SU-DHL-6 (cell line): ENCODE measurements around the gene ABCC2.

Experiments
- H2AFZ ChIP-seq: fragments of 200-600 bp; sonication (generic); 2 replicates; pipeline ENCODE4 v1.6.1; 2014; ENCODE audit warnings: low read depth, mild to moderate bottlenecking, moderate library complexity, mixed read lengths, antibody characterized with exemption, low read length; ENCODE audit not compliant: severe bottlenecking
- H3F3A ChIP-seq: fragments of 200-600 bp; shearing (Covaris generic); 2 replicates; pipeline ENCODE4 v1.6.0; 2016; ENCODE audit warnings: antibody characterized with exemption, mild to moderate bottlenecking; ENCODE audit not compliant: insufficient read depth
- H3K27ac ChIP-seq: fragments of 200-600 bp; sonication (generic); 2 replicates; pipeline ENCODE4 v1.5.1; 2016; ENCODE audit warnings: low read depth, mild to moderate bottlenecking, low read length, moderate library complexity, mixed read lengths
- H3K27me3 ChIP-seq: fragments of 200-600 bp; sonication (generic), shearing (Covaris generic); 2 replicates; pipeline ENCODE4 v1.6.0; 2014; ENCODE audit warnings: mild to moderate bottlenecking, low read length
- H3K36me3 ChIP-seq: fragments of 200-600 bp; sonication (generic); 2 replicates; pipeline ENCODE4 v1.6.1; 2014; ENCODE audit warnings: mild to moderate bottlenecking, low read length, mixed read lengths
- H3K4me2 ChIP-seq: fragments of 300-600, 200-600 bp; shearing (Covaris generic), sonication (generic); 2 replicates; pipeline ENCODE4 v1.6.0; 2014; ENCODE audit warnings: low read length, low read depth, mild to moderate bottlenecking; ENCODE audit not compliant: poor library complexity, severe bottlenecking
- H3K4me3 ChIP-seq: fragments of 200-600 bp; sonication (generic); 2 replicates; pipeline ENCODE4 v1.5.1; 2014; ENCODE audit warnings: antibody characterized with exemption, low read length, mild to moderate bottlenecking, mixed read lengths; ENCODE audit not compliant: insufficient read depth, poor library complexity, severe bottlenecking
- H3K79me2 ChIP-seq: fragments of 200-600 bp; sonication (generic); 2 replicates; pipeline ENCODE4 v1.6.1; 2014; ENCODE audit warnings: mild to moderate bottlenecking, low read length, moderate library complexity; ENCODE audit not compliant: insufficient read depth
- H3K9ac ChIP-seq: fragments of 200-600 bp; sonication (generic); 2 replicates; pipeline ENCODE4 v1.7.0; 2014; ENCODE audit warnings: mild to moderate bottlenecking, low read length
- H3K9me2 ChIP-seq: fragments of 200-600 bp; sonication (generic); replicated peaks from 2 replicates; pipeline ENCODE4 v1.6.1; 2014; ENCODE audit warnings: low read length; ENCODE audit not compliant: insufficient read depth
- H3K9me3 ChIP-seq: fragments of 200-600 bp; sonication (generic); 2 replicates; pipeline ENCODE4 v1.6.1; 2014; ENCODE audit warnings: low read length, mixed read lengths; ENCODE audit not compliant: insufficient read depth
- H4K20me1 ChIP-seq: fragments of 200-600 bp; sonication (generic); 2 replicates; pipeline ENCODE4 v1.6.1; 2014; ENCODE audit warnings: low read depth, mild to moderate bottlenecking, antibody characterized with exemption, low read length, moderate library complexity, mixed read lengths
- CTCF ChIP-seq: fragments of 200-600 bp; sonication (generic); IDR thresholded peaks from one replicate; pipeline ENCODE4 v1.5.1; 2017; ENCODE audit warnings: antibody characterized with exemption, mild to moderate bottlenecking, low read length, moderate library complexity; ENCODE audit not compliant: insufficient read depth, poor library complexity, severe bottlenecking
- EZH2phosphoT487 ChIP-seq: fragments of 200-600 bp; sonication (generic), shearing (Covaris generic); conservative IDR thresholded peaks from 2 replicates; pipeline ENCODE4 v1.6.1; 2018; ENCODE audit warnings: mild to moderate bottlenecking, antibody characterized with exemption, low read length, moderate library complexity, mixed read lengths

ABCC2 gene

GRCh38 chr10:99784016-99784726, 1.7 kb downstream of the ABCC2 start:
- no peak overlapping the region for H3K4me2 ChIP-seq
- TF ChIP-seq CTCF, result no peak
- TF ChIP-seq EZH2phosphoT487, result no peak
- no peak overlapping the region for H3K9ac ChIP-seq
- no peaks in the 10 kb centered on the region for H4K20me1 ChIP-seq
- no peak overlapping the region for H2AFZ ChIP-seq
- H3K27me3 ChIP-seq, result no peaks in the 10 kb centered on the region
- no peaks in the 10 kb centered on the region for H3K9me3 ChIP-seq
- no peaks in the 10 kb centered on the region for H3K79me2 ChIP-seq
- H3K9me2 ChIP-seq, result no peaks in the 10 kb centered on the region
- H3K4me3 ChIP-seq, result no peak overlapping the region
- H3F3A ChIP-seq, result no peaks in the 10 kb centered on the region
- no peaks in the 10 kb centered on the region for H3K36me3 ChIP-seq
- H3K27ac ChIP-seq, result no peak overlapping the region

GRCh38 chr10:99784727-99785441, 2.4 kb downstream of the ABCC2 start:
- H3F3A ChIP-seq, result no peaks in the 10 kb centered on the region
- TF ChIP-seq EZH2phosphoT487, result no peak
- no peaks in the 10 kb centered on the region for H3K36me3 ChIP-seq
- H2AFZ ChIP-seq, result no peak overlapping the region
- H3K4me3 ChIP-seq, result no peak overlapping the region
- no peak overlapping the region for H3K4me2 ChIP-seq
- H3K9ac ChIP-seq, result no peak overlapping the region
- no peaks in the 10 kb centered on the region for H3K9me3 ChIP-seq
- H3K79me2 ChIP-seq, result no peaks in the 10 kb centered on the region
- H3K9me2 ChIP-seq, result no peaks in the 10 kb centered on the region
- H3K27ac ChIP-seq, result no peak overlapping the region
- H3K27me3 ChIP-seq, result no peaks in the 10 kb centered on the region
- no peaks in the 10 kb centered on the region for H4K20me1 ChIP-seq

- Histone ChIP-seq H3K27ac (no peak overlapping the region), H3K9ac (no peak overlapping the region), H3K4me3 (no peak overlapping the region), H3K4me2 (no peak overlapping the region), H3K9me2 (no peaks in the 10 kb centered on the region), H2AFZ (no peak overlapping the region), H4K20me1 (no peaks in the 10 kb centered on the region), H3F3A (no peaks in the 10 kb centered on the region), H3K9me3 (no peaks in the 10 kb centered on the region), H3K27me3 (no peaks in the 10 kb centered on the region), H3K36me3 (no peaks in the 10 kb centered on the region), H3K79me2 (no peaks in the 10 kb centered on the region)
- TF ChIP-seq EZH2phosphoT487, result no peak
- TF ChIP-seq CTCF, result no peak
Observed at GRCh38 chr10:99785646-99786045, 3.2 kb downstream of the ABCC2 start.

GRCh38 chr10:99787311-99787710, 4.9 kb downstream of the ABCC2 start:
- TF ChIP-seq CTCF, result no peak
- TF ChIP-seq EZH2phosphoT487, result no peak

More at GRCh38 chr10:99787311-99787710, 4.9 kb downstream of the ABCC2 start:
- Histone ChIP-seq H3K4me3 (no peak overlapping the region), H3K9me2 (no peaks in the 10 kb centered on the region), H3K36me3 (no peaks in the 10 kb centered on the region), H3K9ac (no peak overlapping the region), H3K27me3 (no peaks in the 10 kb centered on the region), H3K27ac (no peak overlapping the region), H3F3A (no peaks in the 10 kb centered on the region), H4K20me1 (no peaks in the 10 kb centered on the region), H3K9me3 (no peaks in the 10 kb centered on the region), H3K79me2 (no peaks in the 10 kb centered on the region), H3K4me2 (no peak overlapping the region), H2AFZ (no peak overlapping the region)
